ENCODE measurements around the gene PHIP.
A peak's percentile ranks its signal among the peaks of the same experiment; 100 is the strongest.
"Not testable (repeated sequence)": the region's sequence is repeated elsewhere in the genome, so short reads cannot be mapped to it uniquely, and the experiment has no call there.

Gene PHIP

DNA sequence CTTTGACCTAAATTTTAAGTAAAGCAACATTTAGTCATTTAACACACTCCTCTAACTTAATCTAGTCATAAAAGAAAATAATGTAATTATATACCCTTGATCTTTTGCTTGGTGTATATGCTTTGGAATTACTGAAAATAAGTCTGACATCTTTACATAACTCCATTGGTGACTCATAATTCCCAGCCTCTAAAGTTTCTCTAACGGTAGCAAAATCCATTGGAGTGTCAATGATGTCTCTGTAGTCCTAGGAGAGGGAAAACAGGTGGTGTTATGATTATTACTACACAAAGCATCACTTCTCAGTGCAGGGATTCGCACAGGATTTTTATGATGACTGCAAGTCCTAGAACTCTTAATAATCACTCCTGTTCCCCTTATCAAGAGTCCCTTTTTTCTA is 130.5 kb downstream of the PHIP start:
- DNase-seq (ENCODE audit: low read depth, low spot score) = peak; percentile 43
- no peak overlapping the region for H3K4me3 ChIP-seq (ENCODE audit: low read depth, low read length)
- TF ChIP-seq, protein P1, sequence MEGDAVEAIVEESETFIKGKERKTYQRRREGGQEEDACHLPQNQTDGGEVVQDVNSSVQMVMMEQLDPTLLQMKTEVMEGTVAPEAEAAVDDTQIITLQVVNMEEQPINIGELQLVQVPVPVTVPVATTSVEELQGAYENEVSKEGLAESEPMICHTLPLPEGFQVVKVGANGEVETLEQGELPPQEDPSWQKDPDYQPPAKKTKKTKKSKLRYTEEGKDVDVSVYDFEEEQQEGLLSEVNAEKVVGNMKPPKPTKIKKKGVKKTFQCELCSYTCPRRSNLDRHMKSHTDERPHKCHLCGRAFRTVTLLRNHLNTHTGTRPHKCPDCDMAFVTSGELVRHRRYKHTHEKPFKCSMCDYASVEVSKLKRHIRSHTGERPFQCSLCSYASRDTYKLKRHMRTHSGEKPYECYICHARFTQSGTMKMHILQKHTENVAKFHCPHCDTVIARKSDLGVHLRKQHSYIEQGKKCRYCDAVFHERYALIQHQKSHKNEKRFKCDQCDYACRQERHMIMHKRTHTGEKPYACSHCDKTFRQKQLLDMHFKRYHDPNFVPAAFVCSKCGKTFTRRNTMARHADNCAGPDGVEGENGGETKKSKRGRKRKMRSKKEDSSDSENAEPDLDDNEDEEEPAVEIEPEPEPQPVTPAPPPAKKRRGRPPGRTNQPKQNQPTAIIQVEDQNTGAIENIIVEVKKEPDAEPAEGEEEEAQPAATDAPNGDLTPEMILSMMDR (IDR thresholded peaks at IDR 0.05; ENCODE audit: low read depth, low read length) = no peak
- in situ Hi-C loops (cut with HindIII; ENCODE audit: low sequenced_read_pairs) = no loop called here

DNA sequence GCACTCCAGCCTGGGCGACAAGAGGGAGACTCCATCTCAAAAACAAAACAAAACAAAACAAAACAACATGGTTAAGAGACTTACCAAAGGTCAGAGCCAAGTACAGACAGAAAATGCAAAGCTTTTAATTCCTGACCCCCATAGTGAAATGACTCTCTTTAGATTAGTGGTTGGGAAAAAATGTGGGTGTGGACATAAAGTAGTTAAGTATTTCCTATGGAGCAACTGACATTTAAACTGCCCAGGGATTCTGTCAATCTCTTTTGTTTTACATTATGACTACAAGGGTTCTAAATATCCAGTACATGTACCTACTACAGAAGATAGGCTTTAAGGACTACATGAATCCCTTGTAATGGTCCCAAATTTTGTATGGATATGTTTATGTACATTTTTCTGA is 135.6 kb downstream of the PHIP start:
- peak; percentile 12 for DNase-seq (ENCODE audit: low read depth, low spot score)
- TF ChIP-seq, protein P1 (IDR thresholded peaks at IDR 0.05; ENCODE audit: low read depth, low read length) = no peak
- in situ Hi-C loops (cut with HindIII; ENCODE audit: low sequenced_read_pairs) = no loop called here
- no peak overlapping the region for H3K4me3 ChIP-seq (ENCODE audit: low read depth, low read length)

DNA sequence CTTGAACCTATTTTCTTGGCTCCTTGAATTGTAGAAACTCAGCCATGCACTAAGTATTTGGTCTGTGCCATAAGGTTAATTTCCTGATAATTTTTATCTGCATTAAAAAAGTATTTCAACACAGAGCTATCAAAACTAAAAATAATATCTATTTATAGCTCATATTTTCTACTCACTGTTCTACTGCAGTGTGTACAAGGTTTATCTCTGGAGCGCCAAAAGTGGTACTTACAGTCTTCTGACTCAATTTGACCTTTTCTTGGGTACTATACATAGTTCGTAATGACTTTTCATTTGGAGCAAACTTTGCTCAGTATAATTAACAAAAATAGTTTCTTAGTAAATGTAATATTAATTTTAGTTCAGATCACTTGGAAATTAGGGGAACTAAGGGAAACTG is 141.5 kb downstream of the PHIP start:
- H3K4me3 ChIP-seq (ENCODE audit: low read depth, low read length) = no peak overlapping the region
- TF ChIP-seq, protein P1 (IDR thresholded peaks at IDR 0.05; ENCODE audit: low read depth, low read length) = no peak
- in situ Hi-C loops (cut with HindIII; ENCODE audit: low sequenced_read_pairs) = no loop called here
- DNase-seq (ENCODE audit: low read depth, low spot score) = no peak

DNA sequence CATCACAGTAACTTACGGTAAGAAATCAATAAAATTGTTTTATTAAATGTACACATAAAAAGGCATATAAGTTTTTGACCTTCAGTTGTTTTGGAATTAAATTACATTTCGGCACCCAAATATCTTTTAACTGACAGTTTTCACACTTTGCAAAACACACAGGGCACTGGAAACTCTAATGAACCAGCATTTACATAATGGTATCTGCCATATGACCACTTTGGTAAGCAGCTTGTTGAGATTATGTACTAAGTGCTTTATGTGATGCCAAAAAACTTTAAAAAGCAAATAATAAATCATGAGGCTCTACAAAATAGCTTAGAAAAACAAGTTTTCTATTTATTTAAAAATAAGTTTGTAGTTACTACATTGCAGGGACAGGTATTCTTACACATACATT is 142.5 kb downstream of the PHIP start:
- in situ Hi-C loops (cut with HindIII; ENCODE audit: low sequenced_read_pairs) = no loop called here
- H3K4me3 ChIP-seq (ENCODE audit: low read depth, low read length) = no peak overlapping the region
- DNase-seq (ENCODE audit: low read depth, low spot score) = no peak
- TF ChIP-seq, protein P1 (IDR thresholded peaks at IDR 0.05; ENCODE audit: low read depth, low read length) = no peak

DNA sequence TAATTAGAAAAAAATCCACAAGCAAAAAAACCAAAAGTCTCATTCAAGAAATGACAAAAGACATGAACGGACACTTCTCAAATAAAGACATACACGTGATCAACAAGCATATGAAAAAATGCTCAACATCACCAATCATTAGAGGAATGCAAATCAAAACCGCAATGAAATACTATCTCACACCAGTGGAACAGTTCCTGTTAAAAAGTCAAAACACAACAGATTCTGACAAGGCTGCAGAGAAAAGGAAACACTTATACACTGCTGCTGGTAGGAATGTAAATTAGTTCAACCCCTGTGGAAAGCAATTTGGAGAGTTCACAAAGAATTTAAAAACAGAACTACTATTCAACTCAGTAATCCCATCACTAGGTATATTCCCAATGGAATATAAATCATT is 152.7 kb downstream of the PHIP start:
- no peak overlapping the region for H3K4me3 ChIP-seq (ENCODE audit: low read depth, low read length)
- TF ChIP-seq, protein P1 (IDR thresholded peaks at IDR 0.05; ENCODE audit: low read depth, low read length) = no peak
- in situ Hi-C loops (cut with HindIII; ENCODE audit: low sequenced_read_pairs) = no loop called here
- no peak for DNase-seq (ENCODE audit: low read depth, low spot score)

DNA sequence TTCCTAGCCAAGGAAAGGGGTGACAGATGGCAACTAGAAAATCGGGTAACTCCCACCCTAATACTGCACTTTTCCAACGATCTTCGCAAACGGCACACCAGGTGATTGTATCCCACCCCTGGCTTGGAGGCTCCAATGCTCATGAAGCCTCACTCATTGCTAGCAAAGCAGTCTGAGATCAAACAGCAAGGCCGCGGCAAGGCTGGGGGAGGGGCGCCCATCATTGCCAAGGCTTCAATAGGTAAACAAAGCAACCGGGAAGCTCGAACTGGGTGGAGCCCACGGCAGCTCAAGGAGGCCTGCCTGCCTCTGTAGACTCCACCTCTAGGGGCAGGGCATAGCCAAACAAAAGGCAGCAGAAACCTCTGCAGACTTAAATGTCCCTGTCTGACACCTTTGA is 156.9 kb downstream of the PHIP start:
- DNase-seq (ENCODE audit: low read depth, low spot score); in situ Hi-C loops (cut with HindIII; ENCODE audit: low sequenced_read_pairs); H3K4me3 ChIP-seq (ENCODE audit: low read depth, low read length): not testable (repeated sequence)

DNA sequence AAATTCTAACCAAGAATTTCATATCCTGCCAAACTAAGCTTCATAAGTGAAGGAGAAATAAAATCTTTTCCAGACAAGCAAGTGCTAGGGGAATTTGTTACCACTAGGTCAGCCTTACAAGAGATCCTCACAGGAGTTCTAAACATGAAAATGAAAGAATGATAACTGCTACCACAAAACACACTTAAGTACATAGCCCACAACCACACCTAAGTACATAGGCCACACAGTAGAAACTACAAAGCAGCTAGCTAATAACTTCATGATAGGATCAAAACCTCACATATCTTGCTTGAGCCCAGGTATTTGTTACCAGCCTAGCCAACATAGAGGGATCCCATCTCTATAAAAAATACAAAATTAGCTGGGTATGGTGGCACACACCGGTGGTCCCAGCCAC is 160.3 kb downstream of the PHIP start:
- no peak overlapping the region for H3K4me3 ChIP-seq (ENCODE audit: low read depth, low read length)
- TF ChIP-seq, protein P1 (IDR thresholded peaks at IDR 0.05; ENCODE audit: low read depth, low read length) = no peak
- DNase-seq (ENCODE audit: low read depth, low spot score) = no peak
- in situ Hi-C loops (cut with HindIII; ENCODE audit: low sequenced_read_pairs) = no loop called here

All from astrocyte of the spinal cord (primary cell).